Vagina (tissue), 2 donors: Measurements from ENCODE around the gene PHKB. TPM values are rescaled to one million over a fixed set of nuclear protein-coding genes. Genes with fewer than 3 reads are reported as not detected.

Experiments used
- DNase-seq, 2 donors: peaks; one replicate each; pipeline ENCODE4 v3.0.0-alpha.2; 2017; ENCODE audit errors: extremely low spot score in 2 of 2
- H3K27ac ChIP-seq: fragments of 200-600 bp; sonication (generic); one replicate; pipeline ENCODE4 v1.5.1; 2019
- H3K27me3 ChIP-seq: fragments of 200-600 bp; sonication (generic); one replicate; pipeline ENCODE4 v1.5.1; 2019
- H3K36me3 ChIP-seq, 2 donors: fragments of 200-600 bp; sonication (generic); one replicate each; pipeline ENCODE4 v1.5.1; 2017 to 2019
- H3K4me1 ChIP-seq: fragments of 200-600 bp; sonication (generic); one replicate; pipeline ENCODE4 v1.5.1; 2019
- H3K4me3 ChIP-seq, 2 donors: fragments of 200-600 bp; sonication (generic); 1 replicate in 1 of 2; 2 replicates in 1 of 2; pipeline ENCODE4 v1.5.1; 2016 to 2019
- H3K9me3 ChIP-seq: fragments of 200-600 bp; sonication (generic); one replicate; pipeline ENCODE4 v1.5.1; 2019
- POLR2A ChIP-seq, 2 donors: fragments of 450-650 bp; IDR thresholded peaks; one replicate each; pipeline ENCODE4 v1.6.1; 2017; ENCODE audit warnings: antibody characterized with exemption in 2 of 2, mild to moderate bottlenecking in 2 of 2, moderate library complexity in 2 of 2
- POLR2AphosphoS5 ChIP-seq, 2 donors: sonication (generic); formaldehyde crosslinking; IDR thresholded peaks; one replicate each; pipeline ENCODE4 v1.9.0; 2017; ENCODE audit warnings: antibody characterized with exemption in 2 of 2, mild to moderate bottlenecking in 2 of 2, low read depth in 1 of 2; ENCODE audit not compliant: insufficient read depth in 1 of 2
- intact Hi-C: fragments of 100-400 bp; cut with DNase I; formaldehyde crosslinking; loops from one replicate; pipeline ENCODE4 v1.15.1; 2023
- small RNA-seq: library from RNA; depleted of rRNA; stranded (forward); fragments of <200 nt; gene quantifications from one replicate; pipeline ENCODE3, GENCODE V24; 2016
- total RNA-seq: library from RNA; depleted of rRNA; stranded (reverse); fragments of >200 nt; gene quantifications from one replicate; pipeline ENCODE4 v1.2.3, GENCODE V29; 2016
- TF ChIP-seq, protein P1 (sequence below), 3 experiments: fragments of 450-650 bp in 2 of 3; fragments of 200-600 bp in 1 of 3; sonication (generic) in 1 of 3; IDR thresholded peaks; one replicate each; pipeline ENCODE4 v1.5.1; 2017 to 2019; ENCODE audit warnings: antibody characterized with exemption in 3 of 3, mild to moderate bottlenecking in 2 of 3, moderate library complexity in 2 of 3

The PHKB gene
- total RNA-seq, 1 donor from 2014 or later: 64.8 TPM

DNA sequence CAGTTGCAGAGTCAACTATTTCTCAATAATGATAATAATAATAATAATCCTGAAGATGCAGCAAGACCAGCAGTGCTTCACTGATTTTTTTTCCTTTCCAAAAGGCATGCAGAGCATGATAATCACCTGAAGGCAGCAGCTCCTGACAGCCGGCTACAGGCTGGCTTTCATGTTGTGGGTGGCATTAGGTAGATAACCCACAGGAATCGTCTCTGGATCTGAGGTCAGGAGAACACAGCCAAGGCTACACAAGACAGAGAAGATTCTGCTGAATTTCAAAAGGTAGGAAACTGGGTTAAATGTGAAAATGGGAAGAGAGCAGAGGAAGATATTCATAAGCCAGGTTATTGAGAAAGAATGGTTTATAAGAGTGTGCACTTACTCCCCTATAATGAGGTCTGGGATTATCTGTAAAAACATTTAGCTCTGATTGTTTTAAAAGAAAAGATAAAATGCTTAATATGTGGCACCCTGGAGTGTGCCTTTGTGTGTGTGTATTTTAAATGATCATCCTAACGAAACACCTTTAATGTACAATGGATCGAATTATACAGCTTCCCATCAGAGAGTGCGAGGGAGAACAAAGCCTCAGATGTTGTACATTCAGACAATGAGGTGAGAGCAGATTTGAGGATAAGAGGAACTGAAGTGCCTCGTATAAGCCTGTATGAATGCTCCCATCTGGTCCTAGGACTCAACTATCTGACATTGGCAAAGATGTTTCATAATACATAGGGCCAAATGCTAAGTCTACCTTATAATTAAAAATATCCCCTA, 273.1 kb downstream of the PHKB start:
- Histone ChIP-seq H3K27me3 (no peaks in the 10 kb centered on the region), H3K9me3 (no peaks in the 10 kb centered on the region), H3K27ac (no peak overlapping the region), H3K36me3 (no peaks in the 10 kb centered on the region), H3K4me1 (no peaks in the 10 kb centered on the region), H3K4me3 (no peak overlapping the region)
- DNase-seq: no peak
- TF ChIP-seq, protein P1, sequence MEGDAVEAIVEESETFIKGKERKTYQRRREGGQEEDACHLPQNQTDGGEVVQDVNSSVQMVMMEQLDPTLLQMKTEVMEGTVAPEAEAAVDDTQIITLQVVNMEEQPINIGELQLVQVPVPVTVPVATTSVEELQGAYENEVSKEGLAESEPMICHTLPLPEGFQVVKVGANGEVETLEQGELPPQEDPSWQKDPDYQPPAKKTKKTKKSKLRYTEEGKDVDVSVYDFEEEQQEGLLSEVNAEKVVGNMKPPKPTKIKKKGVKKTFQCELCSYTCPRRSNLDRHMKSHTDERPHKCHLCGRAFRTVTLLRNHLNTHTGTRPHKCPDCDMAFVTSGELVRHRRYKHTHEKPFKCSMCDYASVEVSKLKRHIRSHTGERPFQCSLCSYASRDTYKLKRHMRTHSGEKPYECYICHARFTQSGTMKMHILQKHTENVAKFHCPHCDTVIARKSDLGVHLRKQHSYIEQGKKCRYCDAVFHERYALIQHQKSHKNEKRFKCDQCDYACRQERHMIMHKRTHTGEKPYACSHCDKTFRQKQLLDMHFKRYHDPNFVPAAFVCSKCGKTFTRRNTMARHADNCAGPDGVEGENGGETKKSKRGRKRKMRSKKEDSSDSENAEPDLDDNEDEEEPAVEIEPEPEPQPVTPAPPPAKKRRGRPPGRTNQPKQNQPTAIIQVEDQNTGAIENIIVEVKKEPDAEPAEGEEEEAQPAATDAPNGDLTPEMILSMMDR (IDR thresholded peaks at IDR 0.05): no peak
- TF ChIP-seq POLR2AphosphoS5 (IDR thresholded peaks at IDR 0.05; ENCODE audit: insufficient read depth in 1 of 2, low read depth in 1 of 2) (no peak), POLR2A (IDR thresholded peaks at IDR 0.05) (no peak)
- intact Hi-C loops: no loop called here

DNA sequence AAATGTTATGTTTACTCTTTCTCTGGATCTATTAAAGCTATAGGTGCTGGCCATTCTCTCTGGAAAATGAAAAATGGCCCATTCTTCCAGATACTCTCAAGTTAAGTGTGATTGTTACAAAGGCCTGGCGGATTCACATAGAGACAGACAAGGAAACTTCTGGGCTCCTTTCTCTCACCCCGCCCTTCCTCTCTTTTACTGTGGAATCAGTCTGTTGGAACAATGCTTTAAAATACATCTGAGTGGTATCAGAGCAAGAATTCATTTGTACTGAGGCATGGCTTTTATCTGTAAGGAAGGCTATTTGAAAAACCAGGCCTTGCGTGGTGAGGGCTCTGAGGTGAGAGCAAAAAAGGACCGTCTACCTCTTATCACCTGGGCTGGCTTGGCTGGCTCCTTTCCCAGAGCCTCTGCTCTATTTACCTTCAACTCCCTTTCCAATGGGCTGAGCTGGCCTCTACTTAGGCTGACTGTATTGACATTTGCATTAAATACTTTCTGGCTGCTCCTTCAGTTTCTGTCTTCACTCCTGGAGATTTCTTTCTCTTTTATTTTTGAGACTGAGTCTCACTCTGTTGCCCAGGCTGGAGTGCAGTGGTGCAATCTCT, 274.0 kb downstream of the PHKB start:
- intact Hi-C loops: no loop called here

DNA sequence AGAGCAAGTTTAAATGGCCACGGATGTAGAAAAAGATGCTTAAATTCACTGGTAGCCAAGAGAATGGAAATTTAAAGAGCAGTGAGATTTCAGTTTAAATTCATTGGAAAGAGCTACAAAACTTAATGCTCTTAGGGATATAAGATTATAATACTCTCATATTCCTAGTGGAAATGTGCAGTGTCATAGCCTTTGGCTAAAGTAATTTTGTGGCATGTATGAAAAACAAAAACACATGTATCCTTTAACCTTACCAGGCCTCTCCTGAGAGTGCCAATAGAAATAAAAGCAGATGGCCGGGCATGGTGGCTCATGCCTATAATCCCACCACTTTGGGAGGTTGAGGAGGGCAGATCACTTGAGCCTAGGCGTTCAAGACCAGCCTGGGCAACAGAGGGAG, 289.2 kb downstream of the PHKB start:
- intact Hi-C loops: no loop called here
- DNase-seq: no peak

More for the DNA sequence above, 274.0 kb downstream of the PHKB start:
- TF ChIP-seq, protein P1 (IDR thresholded peaks at IDR 0.05): no peak
- TF ChIP-seq POLR2A (IDR thresholded peaks at IDR 0.05): no peak
- TF ChIP-seq POLR2AphosphoS5 (IDR thresholded peaks at IDR 0.05; ENCODE audit: insufficient read depth in 1 of 2, low read depth in 1 of 2): no peak
- no peaks in the 10 kb centered on the region for H3K27me3 ChIP-seq
- DNase-seq: no peak
- H3K36me3 ChIP-seq: no peaks in the 10 kb centered on the region
- H3K4me1 ChIP-seq: no peaks in the 10 kb centered on the region
- H3K27ac ChIP-seq: no peak overlapping the region
- no peak overlapping the region for H3K4me3 ChIP-seq
- no peaks in the 10 kb centered on the region for H3K9me3 ChIP-seq

More for the DNA sequence above, 289.2 kb downstream of the PHKB start:
- H3K9me3 ChIP-seq: no peaks in the 10 kb centered on the region
- no peaks in the 10 kb centered on the region for H3K36me3 ChIP-seq
- H3K27me3 ChIP-seq: no peaks in the 10 kb centered on the region
- H3K27ac ChIP-seq: no peak overlapping the region
- no peak for TF ChIP-seq POLR2AphosphoS5 (IDR thresholded peaks at IDR 0.05; ENCODE audit: insufficient read depth in 1 of 2, low read depth in 1 of 2)
- TF ChIP-seq, protein P1 (IDR thresholded peaks at IDR 0.05): no peak
- no peak overlapping the region for H3K4me3 ChIP-seq
- H3K4me1 ChIP-seq: no peaks in the 10 kb centered on the region

Small RNAs within 50 kb of the gene (small RNA-seq; reads per million reads assigned to genes)
- not detected for gene RNA5SP425

Other genes with a start within 250 kb of the PHKB start
- gene ITFG1, start 268 bp upstream of the PHKB start, total RNA-seq: 24.8 TPM